ENCODE measurements around the gene FAM204A. TPM values are rescaled to one million over a fixed set of nuclear protein-coding genes. Genes with fewer than 3 reads are reported as not detected.
A peak's percentile ranks its signal among the peaks of the same experiment; 100 is the strongest.

FAM204A gene
- polyA plus RNA-seq, 3 donors, result 70.3 to 83.3 (median 72.5) TPM

DNA sequence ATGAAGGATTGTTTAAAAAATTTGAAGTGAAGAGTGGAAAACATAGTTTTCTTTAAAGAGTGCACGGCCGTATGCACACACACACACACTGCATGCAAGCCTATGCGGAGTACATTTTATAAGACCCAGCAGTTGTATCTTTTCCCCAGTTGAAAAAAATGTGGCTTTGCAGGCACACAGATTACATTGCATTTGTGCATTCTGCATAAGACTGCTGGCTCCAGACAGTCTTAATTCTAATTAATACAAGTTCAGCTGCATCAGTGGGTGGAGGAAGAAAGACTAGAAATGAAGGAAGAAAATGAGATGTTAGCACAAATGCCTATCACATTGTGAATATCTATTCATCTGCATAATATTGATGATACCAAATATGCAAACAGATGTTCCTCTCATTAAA is 79.6 kb downstream of the FAM204A start:
- no peak for DNase-seq (ENCODE audit: extremely low read depth in 1 of 11, low read depth in 9 of 11, low spot score in 4 of 11)

DNA sequence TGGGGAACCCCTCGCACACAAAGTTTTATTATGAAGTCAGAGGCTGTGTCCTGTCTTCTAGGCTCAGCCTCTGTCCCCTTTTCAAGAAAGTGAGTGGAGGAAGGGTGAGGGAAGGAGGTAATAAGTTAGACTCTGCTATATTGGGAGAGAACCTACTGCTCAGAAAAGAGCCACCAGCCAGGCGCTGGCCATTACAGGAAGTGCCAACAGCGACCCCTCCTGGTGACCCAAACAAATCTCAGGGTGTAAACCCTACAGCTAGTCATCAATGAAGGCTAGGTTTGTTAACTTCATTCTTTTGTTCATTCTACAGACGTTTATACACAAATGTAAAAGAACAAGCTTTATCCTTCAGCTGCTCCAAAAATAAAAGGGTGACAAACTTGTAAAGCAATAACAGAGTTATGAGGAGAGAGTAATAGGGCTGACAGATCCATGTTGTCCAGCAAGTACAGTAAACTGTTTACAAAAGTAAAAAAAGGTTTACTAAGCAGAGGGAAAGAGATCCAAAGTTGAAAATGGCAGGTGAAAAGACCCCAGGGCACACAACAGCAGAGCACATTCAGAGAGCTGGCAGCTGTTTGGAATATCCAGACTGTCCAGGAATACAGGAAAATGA is 82.7 kb downstream of the FAM204A start:
- DNase-seq (ENCODE audit: extremely low read depth in 1 of 11, low read depth in 9 of 11, low spot score in 4 of 11), result peak in 1 of 11 donors; percentile 32

DNA sequence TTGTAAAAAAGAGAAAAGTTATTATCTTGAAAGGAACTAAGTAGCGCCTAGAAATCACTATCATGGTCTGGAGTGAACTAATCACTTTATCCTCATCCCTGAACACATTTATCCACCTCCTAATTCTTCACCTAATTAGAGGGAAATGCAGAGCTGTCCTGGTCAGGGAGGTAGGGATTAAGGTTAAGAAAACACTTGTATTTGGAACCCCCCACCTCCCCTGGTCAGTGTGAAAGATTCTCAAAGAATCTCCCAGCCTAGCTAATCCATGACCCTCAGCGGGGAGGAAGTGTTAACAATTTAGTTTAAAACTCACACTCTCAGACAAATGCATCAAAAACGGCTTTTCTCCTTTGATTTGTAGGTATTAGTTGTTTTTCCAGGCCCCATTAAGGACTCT is 83.8 kb downstream of the FAM204A start:
- no peak for DNase-seq (ENCODE audit: extremely low read depth in 1 of 11, low read depth in 9 of 11, low spot score in 4 of 11)

DNA sequence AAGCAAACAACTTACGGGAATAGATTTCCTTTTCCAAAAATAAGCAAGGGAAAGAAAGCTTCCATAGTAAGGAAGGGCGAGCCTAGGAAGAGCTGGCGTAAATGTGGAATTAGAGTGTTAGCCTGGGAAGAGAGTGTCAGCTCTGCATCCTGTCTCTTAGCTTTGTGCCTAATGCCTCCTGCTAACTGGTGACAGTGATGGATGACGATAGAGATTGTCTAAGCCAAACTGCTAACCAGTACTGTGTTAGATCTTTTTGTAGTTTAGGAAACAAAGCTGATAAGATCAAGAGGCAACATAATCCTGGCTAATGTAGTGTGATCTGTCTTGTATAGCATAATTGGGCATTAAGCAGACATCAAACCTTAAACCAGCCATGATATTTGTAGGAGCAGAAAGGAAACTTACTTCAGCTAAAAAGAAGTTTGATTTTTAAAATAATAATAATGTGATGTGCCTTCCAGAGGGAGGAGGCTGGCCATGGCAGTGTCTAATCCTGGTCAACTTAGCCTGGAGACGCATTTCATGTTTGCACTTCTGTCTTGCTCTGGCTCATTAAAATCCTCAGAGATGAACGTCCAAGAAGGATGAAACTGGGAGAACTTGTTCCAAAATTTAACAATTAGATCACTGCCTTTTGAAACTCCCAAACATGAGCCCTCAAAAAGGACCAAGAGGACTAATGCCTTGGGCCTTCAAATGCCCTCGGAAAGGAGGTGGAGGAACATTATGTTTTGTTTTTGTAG is 85.1 kb downstream of the FAM204A start:
- no peak for DNase-seq (ENCODE audit: extremely low read depth in 1 of 11, low read depth in 9 of 11, low spot score in 4 of 11)

DNA sequence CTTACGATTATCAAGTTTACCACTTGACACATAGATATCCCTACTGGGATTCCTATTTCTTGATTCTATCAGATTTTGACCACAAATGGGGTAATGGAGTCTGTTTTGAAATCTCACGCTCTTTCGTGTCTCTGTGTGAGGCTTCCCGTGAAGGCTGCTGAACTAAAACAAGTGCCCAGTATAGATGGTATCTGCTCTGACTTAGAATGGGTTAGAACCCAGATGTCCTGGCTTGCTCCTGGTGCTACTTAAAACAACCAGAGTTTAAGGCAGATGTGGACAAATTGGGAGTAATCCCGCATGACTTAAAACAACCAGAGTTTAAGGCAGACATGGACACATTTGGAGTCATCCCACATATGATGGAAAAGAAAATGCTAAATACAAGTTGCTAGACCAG is 85.9 kb downstream of the FAM204A start:
- no peak for DNase-seq (ENCODE audit: extremely low read depth in 1 of 11, low read depth in 9 of 11, low spot score in 4 of 11)

DNA sequence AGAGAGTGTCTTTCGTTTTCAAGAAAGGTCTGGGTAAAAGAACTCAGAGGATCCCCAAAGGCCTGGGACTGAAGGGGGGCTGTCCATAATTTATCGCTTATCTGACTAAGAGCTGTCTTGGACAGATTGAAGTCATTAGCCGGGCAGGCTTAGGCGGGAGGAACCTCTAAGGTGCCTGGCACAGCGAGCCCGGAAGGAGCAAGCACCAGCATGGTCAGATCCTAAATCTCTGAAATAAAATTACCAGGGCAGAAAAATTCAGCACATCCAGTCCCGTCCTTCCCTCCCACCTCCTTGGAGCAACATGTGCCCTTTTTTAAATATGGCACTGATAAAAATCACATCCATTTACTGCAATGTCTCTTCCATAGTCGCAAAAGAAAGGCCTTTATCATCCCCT is 86.8 kb downstream of the FAM204A start:
- no peak for DNase-seq (ENCODE audit: extremely low read depth in 1 of 11, low read depth in 9 of 11, low spot score in 4 of 11)

DNA sequence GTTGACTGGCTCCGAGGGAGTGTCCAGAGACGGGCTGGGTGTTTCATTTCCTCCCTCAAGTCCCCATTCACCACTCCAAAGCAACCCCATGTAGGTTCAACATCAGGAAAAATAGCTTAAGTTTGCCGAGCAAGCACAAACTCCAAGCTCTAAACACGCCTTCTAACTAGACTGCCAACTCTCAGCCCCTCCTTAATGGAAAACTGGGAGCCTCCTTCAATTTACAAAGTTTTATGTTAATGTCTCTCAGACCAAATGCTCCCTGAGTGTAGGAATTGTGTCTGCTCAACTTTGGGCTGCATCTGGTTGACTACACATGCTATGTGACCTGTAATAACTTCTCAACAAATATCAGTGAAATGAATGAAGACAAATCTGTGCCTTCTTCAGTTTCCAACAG is 87.5 kb downstream of the FAM204A start:
- no peak for DNase-seq (ENCODE audit: extremely low read depth in 1 of 11, low read depth in 9 of 11, low spot score in 4 of 11)

DNA sequence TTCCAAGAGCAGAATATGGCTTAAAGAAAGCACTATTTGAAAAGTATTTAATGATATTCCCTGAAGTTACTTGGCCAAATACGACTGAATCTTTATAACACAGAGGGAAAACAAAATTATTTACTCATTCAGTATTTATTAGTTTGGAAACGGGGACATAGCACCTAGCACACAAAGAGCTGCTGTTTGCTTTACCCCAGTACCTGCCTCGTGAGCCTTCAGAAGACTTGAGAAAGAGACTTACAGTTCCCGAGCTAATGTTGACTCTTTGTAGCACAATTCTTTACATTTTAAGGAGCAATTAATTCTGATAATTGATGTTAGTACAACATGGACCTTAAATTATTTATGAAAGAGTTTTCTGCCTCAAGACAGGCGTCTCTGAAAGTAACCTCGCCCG is 88.7 kb downstream of the FAM204A start:
- no peak for DNase-seq (ENCODE audit: extremely low read depth in 1 of 11, low read depth in 9 of 11, low spot score in 4 of 11)

DNA sequence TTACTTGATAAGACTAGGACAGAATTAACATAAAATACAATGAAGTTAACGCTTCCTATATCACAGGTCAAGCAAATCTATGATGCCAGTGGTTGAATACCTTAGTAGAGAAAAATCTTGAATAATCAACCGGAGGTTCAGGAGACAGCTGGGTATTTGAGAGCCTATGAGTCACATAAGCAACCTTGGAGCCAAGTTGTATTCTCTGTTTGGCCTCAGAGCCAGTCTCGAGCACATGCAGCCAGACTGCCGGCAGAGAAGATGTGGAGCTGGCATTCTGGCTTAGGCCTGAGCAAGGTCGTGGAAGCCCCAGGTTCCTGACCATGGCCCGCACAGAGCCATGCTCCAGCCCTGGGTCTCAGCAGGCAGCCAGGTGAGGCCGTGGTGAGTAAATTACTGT is 90.3 kb downstream of the FAM204A start:
- no peak for DNase-seq (ENCODE audit: extremely low read depth in 1 of 11, low read depth in 9 of 11, low spot score in 4 of 11)

DNA sequence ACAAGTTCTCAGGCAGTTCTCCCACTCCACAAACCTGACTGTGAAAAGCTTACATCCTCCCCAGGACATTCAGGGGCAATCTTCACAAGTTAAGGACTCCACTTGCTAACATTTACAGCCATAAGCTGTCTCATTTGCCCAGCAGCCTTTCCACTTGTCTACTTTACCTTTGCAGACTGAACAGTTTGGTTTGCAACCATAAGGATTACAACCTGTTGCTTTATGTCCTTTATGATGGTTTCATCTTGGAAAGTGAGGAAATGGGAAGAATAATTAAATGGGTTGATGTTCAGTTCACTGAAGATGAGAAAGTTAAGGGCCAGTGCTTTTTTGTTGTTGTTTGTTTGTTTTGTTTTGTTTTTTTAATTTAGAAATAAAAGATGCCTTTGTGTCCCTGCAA is 92.4 kb downstream of the FAM204A start:
- no peak for DNase-seq (ENCODE audit: extremely low read depth in 1 of 11, low read depth in 9 of 11, low spot score in 4 of 11)
